Measurements from ENCODE around the gene CX3CL1. TPM values are rescaled to one million over a fixed set of nuclear protein-coding genes. Genes with fewer than 3 reads are reported as not detected.

Gene CX3CL1
- total RNA-seq, 1 experiment from 2014 or later = 0.15 TPM

DNA sequence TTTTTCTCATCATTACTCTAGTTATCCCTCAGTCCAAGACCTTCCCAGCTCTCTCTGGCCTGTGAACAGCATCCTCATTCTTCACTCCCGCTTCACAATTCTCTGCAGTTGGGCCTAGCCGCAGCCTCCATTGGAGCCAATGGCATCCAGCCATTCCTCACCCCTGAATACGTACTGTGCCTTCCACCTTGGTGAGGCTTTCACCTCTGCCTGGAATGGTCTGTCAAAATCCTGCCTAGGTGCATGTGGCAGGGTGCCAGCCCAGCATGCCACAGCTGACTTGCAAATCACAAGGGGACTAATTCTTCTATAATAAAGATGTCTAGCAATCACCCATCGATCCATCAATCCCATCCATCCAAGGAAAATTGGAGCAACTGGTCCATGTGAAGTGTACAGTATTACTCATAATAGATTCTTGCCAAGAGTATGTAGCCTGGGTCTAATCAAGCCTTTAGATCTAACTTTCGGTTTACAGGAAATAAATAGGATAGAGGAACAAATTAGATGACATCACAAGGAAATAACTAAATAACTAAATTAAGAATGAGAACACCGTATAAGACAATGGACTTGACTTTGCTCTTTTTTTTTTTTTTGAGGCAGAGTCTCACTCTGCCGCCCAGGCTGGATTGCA lies 5.1 kb upstream of the CX3CL1 start:
- H4K20me1 ChIP-seq (ENCODE audit: insufficient read depth) = no peaks in the 10 kb centered on the region
- no peaks in the 10 kb centered on the region for H3K9me3 ChIP-seq (ENCODE audit: control insufficient read depth in 1 of 2, insufficient read depth in 1 of 2, low read depth in 1 of 2, low read length in 2 of 2)
- POLR2A ChIA-PET = no interaction called here
- TF ChIP-seq CBX3 (IDR thresholded peaks at IDR 0.05; ENCODE audit: low read depth) = no peak
- TF ChIP-seq POLR2AphosphoS5 (IDR thresholded peaks at IDR 0.05; ENCODE audit: low read depth, low read length) = no peak
- no peak for TF ChIP-seq EZH2 (IDR thresholded peaks at IDR 0.05)
- no peak for TF ChIP-seq POLR2A (IDR thresholded peaks at IDR 0.05; ENCODE audit: borderline replicate concordance, extremely low read depth, insufficient read depth, insufficient read length)
- no peak for TF ChIP-seq MAX (IDR thresholded peaks at IDR 0.05)
- TF ChIP-seq RAD21 (IDR thresholded peaks at IDR 0.05; ENCODE audit: low read depth) = no peak
- no peak for TF ChIP-seq YY1 (IDR thresholded peaks at IDR 0.05; ENCODE audit: extremely low read depth, insufficient replicate concordance, low read depth, low read length)
- no peak for TF ChIP-seq TCF7L2 (IDR thresholded peaks at IDR 0.05; ENCODE audit: borderline replicate concordance, extremely low read depth, insufficient read depth, insufficient read length)
- no peak for TF ChIP-seq SRF (IDR thresholded peaks at IDR 0.05; ENCODE audit: low read depth)
- no peak for TF ChIP-seq ZFX (IDR thresholded peaks at IDR 0.05)
- TF ChIP-seq, protein P1, sequence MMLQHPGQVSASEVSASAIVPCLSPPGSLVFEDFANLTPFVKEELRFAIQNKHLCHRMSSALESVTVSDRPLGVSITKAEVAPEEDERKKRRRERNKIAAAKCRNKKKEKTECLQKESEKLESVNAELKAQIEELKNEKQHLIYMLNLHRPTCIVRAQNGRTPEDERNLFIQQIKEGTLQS (IDR thresholded peaks at IDR 0.05) = no peak
- TF ChIP-seq ZBTB33 (IDR thresholded peaks at IDR 0.05; ENCODE audit: extremely low read depth, insufficient replicate concordance, low read length) = no peak
- no peak for TF ChIP-seq EZH2phosphoT487 (IDR thresholded peaks at IDR 0.05; ENCODE audit: borderline replicate concordance)
- TF ChIP-seq, protein P2, sequence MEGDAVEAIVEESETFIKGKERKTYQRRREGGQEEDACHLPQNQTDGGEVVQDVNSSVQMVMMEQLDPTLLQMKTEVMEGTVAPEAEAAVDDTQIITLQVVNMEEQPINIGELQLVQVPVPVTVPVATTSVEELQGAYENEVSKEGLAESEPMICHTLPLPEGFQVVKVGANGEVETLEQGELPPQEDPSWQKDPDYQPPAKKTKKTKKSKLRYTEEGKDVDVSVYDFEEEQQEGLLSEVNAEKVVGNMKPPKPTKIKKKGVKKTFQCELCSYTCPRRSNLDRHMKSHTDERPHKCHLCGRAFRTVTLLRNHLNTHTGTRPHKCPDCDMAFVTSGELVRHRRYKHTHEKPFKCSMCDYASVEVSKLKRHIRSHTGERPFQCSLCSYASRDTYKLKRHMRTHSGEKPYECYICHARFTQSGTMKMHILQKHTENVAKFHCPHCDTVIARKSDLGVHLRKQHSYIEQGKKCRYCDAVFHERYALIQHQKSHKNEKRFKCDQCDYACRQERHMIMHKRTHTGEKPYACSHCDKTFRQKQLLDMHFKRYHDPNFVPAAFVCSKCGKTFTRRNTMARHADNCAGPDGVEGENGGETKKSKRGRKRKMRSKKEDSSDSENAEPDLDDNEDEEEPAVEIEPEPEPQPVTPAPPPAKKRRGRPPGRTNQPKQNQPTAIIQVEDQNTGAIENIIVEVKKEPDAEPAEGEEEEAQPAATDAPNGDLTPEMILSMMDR (IDR thresholded peaks at IDR 0.05 in 2 of 3, conservative IDR thresholded peaks at IDR 0.05 in 1 of 3; ENCODE audit: borderline replicate concordance in 1 of 3, insufficient read depth in 1 of 3, low read depth in 2 of 3, low read length in 2 of 3) = no peak
- no peak for TF ChIP-seq FOSL1 (IDR thresholded peaks at IDR 0.05; ENCODE audit: low read depth)
- TF ChIP-seq, protein P3, sequence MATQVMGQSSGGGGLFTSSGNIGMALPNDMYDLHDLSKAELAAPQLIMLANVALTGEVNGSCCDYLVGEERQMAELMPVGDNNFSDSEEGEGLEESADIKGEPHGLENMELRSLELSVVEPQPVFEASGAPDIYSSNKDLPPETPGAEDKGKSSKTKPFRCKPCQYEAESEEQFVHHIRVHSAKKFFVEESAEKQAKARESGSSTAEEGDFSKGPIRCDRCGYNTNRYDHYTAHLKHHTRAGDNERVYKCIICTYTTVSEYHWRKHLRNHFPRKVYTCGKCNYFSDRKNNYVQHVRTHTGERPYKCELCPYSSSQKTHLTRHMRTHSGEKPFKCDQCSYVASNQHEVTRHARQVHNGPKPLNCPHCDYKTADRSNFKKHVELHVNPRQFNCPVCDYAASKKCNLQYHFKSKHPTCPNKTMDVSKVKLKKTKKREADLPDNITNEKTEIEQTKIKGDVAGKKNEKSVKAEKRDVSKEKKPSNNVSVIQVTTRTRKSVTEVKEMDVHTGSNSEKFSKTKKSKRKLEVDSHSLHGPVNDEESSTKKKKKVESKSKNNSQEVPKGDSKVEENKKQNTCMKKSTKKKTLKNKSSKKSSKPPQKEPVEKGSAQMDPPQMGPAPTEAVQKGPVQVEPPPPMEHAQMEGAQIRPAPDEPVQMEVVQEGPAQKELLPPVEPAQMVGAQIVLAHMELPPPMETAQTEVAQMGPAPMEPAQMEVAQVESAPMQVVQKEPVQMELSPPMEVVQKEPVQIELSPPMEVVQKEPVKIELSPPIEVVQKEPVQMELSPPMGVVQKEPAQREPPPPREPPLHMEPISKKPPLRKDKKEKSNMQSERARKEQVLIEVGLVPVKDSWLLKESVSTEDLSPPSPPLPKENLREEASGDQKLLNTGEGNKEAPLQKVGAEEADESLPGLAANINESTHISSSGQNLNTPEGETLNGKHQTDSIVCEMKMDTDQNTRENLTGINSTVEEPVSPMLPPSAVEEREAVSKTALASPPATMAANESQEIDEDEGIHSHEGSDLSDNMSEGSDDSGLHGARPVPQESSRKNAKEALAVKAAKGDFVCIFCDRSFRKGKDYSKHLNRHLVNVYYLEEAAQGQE (IDR thresholded peaks at IDR 0.05; ENCODE audit: low read depth) = no peak
- TF ChIP-seq EGR1 (IDR thresholded peaks at IDR 0.05; ENCODE audit: low read depth) = no peak
- no peak overlapping the region for H2AFZ ChIP-seq (ENCODE audit: low read depth, low read length, poor library complexity, severe bottlenecking)
- H3K36me3 ChIP-seq (ENCODE audit: control insufficient read depth in 1 of 2, insufficient read depth in 2 of 2, low read length in 2 of 2) = no peaks in the 10 kb centered on the region
- no peaks in the 10 kb centered on the region for H3K9me2 ChIP-seq (ENCODE audit: insufficient read depth)
- no TSS peak for BruUV-seq (replicated peaks)
- H3K4me1 ChIP-seq (ENCODE audit: control insufficient read depth in 1 of 2, insufficient read depth in 2 of 2, low read length in 2 of 2) = no peaks in the 10 kb centered on the region
- H3K27ac ChIP-seq (ENCODE audit: low read depth, low read length) = no peak overlapping the region
- ATAC-seq = no peak
- CTCF ChIA-PET = no interaction called here
- no peaks in the 10 kb centered on the region for H3K27me3 ChIP-seq (ENCODE audit: insufficient read depth, low read length)
- H3K79me2 ChIP-seq (ENCODE audit: insufficient read depth, low read length) = no peaks in the 10 kb centered on the region
- H3K9ac ChIP-seq (ENCODE audit: low read length) = no peak overlapping the region
- DNase-seq (ENCODE audit: low read depth, low spot score) = no peak
- RAD21 ChIA-PET (ENCODE audit: low non-redundant PET in 1 of 2, low total read pairs in 2 of 2, uncharacterized antibody in 2 of 2, unreplicated experiment in 2 of 2) = no interaction called here
- intact Hi-C loops (cut with micrococcal nuclease) = no loop called here
- no peak overlapping the region for H3K4me3 ChIP-seq (replicated peaks in 1 of 2; ENCODE audit: low read depth in 1 of 2, low read length in 2 of 2)
- no peak overlapping the region for H3K4me2 ChIP-seq (ENCODE audit: low read length)

Measured in HCT116 (cell line).